Thyroid gland (tissue), 4 donors: ENCODE measurements around the gene EFCAB8. TPM values are rescaled to one million over a fixed set of nuclear protein-coding genes. Genes with fewer than 3 reads are reported as not detected.

Experiments used
- DNase-seq, 2 donors: peaks; one replicate each; pipeline ENCODE4 v3.0.0-alpha.2; 2019
- H3K27ac ChIP-seq, 3 donors: fragments of 200-600 bp; sonication (generic); 1 replicate in 2 of 3; 2 replicates in 1 of 3; pipeline ENCODE4 v1.5.1; 2016 to 2019; ENCODE audit warnings: mild to moderate bottlenecking in 1 of 3, moderate library complexity in 1 of 3
- H3K27me3 ChIP-seq: fragments of 200-600 bp; sonication (generic); one replicate; pipeline ENCODE4 v1.5.1; 2019
- H3K36me3 ChIP-seq, 2 donors: fragments of 200-600 bp; sonication (generic); one replicate each; pipeline ENCODE4 v1.5.1; 2016 to 2019
- H3K4me1 ChIP-seq, 2 donors: fragments of 200-600 bp; sonication (generic); one replicate each; pipeline ENCODE4 v1.5.1; 2017 to 2019
- H3K4me3 ChIP-seq, 3 donors: fragments of 200-600 bp; sonication (generic); replicated peaks in 1 of 3; 1 replicate in 2 of 3; 2 replicates in 1 of 3; pipeline ENCODE4 v1.5.1; 2016; ENCODE audit warnings: mild to moderate bottlenecking in 1 of 3
- H3K9me3 ChIP-seq: fragments of 200-600 bp; sonication (generic); one replicate; pipeline ENCODE4 v1.5.1; 2017
- CTCF ChIP-seq, 6 experiments: fragments of 200-600 bp in 3 of 6; fragments of 450-650 bp in 3 of 6; sonication (generic) in 3 of 6; IDR thresholded peaks; one replicate each; pipeline ENCODE4 v1.5.1; 2016 to 2019; ENCODE audit warnings: antibody characterized with exemption in 6 of 6, mild to moderate bottlenecking in 2 of 6, inconsistent platforms in 1 of 6, moderate library complexity in 1 of 6
- POLR2A ChIP-seq, 2 donors: fragments of 450-650 bp; IDR thresholded peaks; one replicate each; pipeline ENCODE4 v1.6.1; 2017; ENCODE audit warnings: antibody characterized with exemption in 2 of 2, mild to moderate bottlenecking in 2 of 2, moderate library complexity in 1 of 2
- WGBS, 2 donors: methylation state at CpG; one replicate each; pipeline ENCODE4 v1.1.5; 2017; 5-methylcytosine and 5-hydroxymethylcytosine counted together
- intact Hi-C: fragments of 100-400 bp; cut with DNase I; formaldehyde crosslinking; loops from one replicate; pipeline ENCODE4 v1.15.1; 2023
- total RNA-seq, 4 donors: library from RNA; depleted of rRNA; stranded (reverse); fragments of >200 nt; gene quantifications; one replicate each; pipeline ENCODE4 v1.2.3, GENCODE V29; 2016

Gene EFCAB8
- total RNA-seq, 4 donors from 2014 or later = 0.27 to 2.3 TPM; not detected in 2

DNA sequence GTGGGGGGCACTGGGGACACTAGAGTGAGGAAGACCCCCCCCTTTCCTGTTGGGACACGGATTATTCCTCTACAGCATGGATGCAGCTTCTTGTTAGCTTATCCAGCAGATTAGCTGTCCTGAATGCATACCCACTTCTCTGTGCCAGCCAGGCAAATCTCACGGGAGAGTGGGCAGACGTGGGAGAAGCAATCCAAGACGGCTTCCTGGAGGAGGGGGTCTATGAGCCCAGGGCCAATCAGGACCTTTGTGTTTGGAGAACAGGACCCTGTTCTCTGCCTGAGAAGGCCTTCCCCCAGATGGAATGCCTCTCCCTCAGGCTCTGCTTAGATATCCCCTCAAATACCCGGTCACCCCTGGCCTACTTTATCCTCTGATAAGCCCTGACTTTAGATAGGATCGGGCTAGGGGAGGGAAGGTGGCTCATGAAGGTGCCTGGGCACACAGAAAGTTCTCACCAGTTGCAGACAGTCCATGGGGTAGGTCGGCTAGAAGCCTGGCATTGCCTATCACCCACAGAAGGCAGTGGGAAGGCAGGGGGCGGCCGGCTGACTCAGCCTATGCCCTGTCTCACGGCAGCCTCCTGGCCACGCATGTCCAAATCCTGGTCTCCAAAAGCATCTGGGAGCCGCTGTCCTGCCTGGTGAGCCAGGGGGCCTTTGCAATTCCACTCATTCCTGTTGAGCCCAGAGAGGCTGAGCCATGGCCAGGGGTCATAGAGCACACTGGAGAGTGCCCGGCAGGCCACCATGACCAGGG is 110.8 kb downstream of the EFCAB8 start:
- Histone ChIP-seq H3K36me3 (no peaks in the 10 kb centered on the region), H3K9me3 (no peaks in the 10 kb centered on the region), H3K27me3 (no peaks in the 10 kb centered on the region), H3K27ac (no peak overlapping the region), H3K4me3 (no peak overlapping the region), H3K4me1 (peaks cover 0 to 4% of the 10 kb centered on the region in 2 donors)
- 83 to 88% methylated on average over 8 to 10 of the region's 13 CpGs for WGBS, 2 donors
- DNase-seq = no peak
- intact Hi-C loops = no loop called here
- no peak for TF ChIP-seq CTCF (IDR thresholded peaks at IDR 0.05)
- TF ChIP-seq POLR2A (IDR thresholded peaks at IDR 0.05) = no peak

- no peak for DNase-seq
- intact Hi-C loops = no loop called here
- WGBS, 2 donors = 90 to 97% methylated on average over 9 to 13 of the region's 15 CpGs
- H3K4me3 ChIP-seq = no peak overlapping the region
- H3K9me3 ChIP-seq = no peaks in the 10 kb centered on the region
- TF ChIP-seq CTCF (IDR thresholded peaks at IDR 0.05) (no peak), POLR2A (IDR thresholded peaks at IDR 0.05) (no peak)
- H3K27ac ChIP-seq = no peak overlapping the region
- H3K27me3 ChIP-seq = no peaks in the 10 kb centered on the region
- peaks cover 0 to 4% of the 10 kb centered on the region in 2 donors for H3K4me1 ChIP-seq
- no peaks in the 10 kb centered on the region for H3K36me3 ChIP-seq
Measured at GRCh38 chr20:32970115-32970972, 111.6 kb downstream of the EFCAB8 start.

DNA sequence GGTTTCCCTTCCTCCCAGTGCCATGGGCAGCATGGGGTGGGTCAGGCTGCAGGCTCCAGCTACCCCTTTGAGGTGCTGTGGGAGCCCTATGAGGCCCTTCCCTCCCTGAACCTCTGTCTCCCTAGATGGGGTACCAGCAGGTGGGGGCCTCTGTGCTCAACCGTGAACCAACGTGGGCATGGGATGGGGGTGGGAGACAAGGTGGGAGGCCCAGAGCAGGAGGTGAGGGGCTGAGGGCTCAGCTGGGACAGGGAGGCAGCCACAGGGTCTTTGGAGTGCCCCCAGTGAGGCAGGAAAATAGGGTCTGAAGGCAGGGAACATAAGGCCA is 112.2 kb downstream of the EFCAB8 start:
- H3K4me1 ChIP-seq = peaks cover 0 to 4% of the 10 kb centered on the region in 2 donors
- DNase-seq = no peak
- WGBS, 2 donors = 96% methylated on average over 2 of the region's 2 CpGs; no CpG with 5 or more reads in 1 of the 2 donors

GRCh38 chr20:32971703-32972161 is 113.0 kb downstream of the EFCAB8 start:
- peak; percentile 32 to 44 for DNase-seq
- whole genome bisulfite sequencing, 2 donors = 24 to 32% methylated on average over 6 of the region's 6 CpGs
- Histone ChIP-seq H3K4me1 (peaks cover 0 to 4% of the 10 kb centered on the region in 2 donors), H3K4me3 (no peak overlapping the region), H3K27ac (no peak overlapping the region), H3K27me3 (no peaks in the 10 kb centered on the region), H3K36me3 (no peaks in the 10 kb centered on the region), H3K9me3 (no peaks in the 10 kb centered on the region)
- TF ChIP-seq CTCF (IDR thresholded peaks at IDR 0.05) (no peak), POLR2A (IDR thresholded peaks at IDR 0.05) (no peak)
- intact Hi-C loops = no loop called here

More for the DNA sequence above, 112.2 kb downstream of the EFCAB8 start:
- Histone ChIP-seq H3K9me3 (no peaks in the 10 kb centered on the region), H3K4me3 (no peak overlapping the region), H3K27ac (no peak overlapping the region), H3K36me3 (no peaks in the 10 kb centered on the region), H3K27me3 (no peaks in the 10 kb centered on the region)
- TF ChIP-seq CTCF (IDR thresholded peaks at IDR 0.05) (no peak), POLR2A (IDR thresholded peaks at IDR 0.05) (no peak)
- intact Hi-C loops = no loop called here
